GM23338 (cell line): ENCODE results near the gene ZNF217.

Experiments
- CREB1 ChIP-seq: fragments of 250-450 bp; sonication (Bioruptor Pico); IDR thresholded peaks from 2 replicates; pipeline ENCODE4 v1.5.0; 2020; ENCODE audit warnings: low read depth, mild to moderate bottlenecking, moderate library complexity
- EZH2 ChIP-seq: fragments of 200-600 bp; sonication (generic); IDR thresholded peaks from one replicate; pipeline ENCODE4 v1.8.0; 2017; ENCODE audit warnings: antibody characterized with exemption, mild to moderate bottlenecking, low read depth; ENCODE audit not compliant: unreplicated experiment
- EZH2phosphoT487 ChIP-seq: fragments of 200-600 bp; sonication (generic); IDR thresholded peaks from one replicate; pipeline ENCODE4 v1.8.1; 2018; ENCODE audit warnings: antibody characterized with exemption; ENCODE audit not compliant: unreplicated experiment
- JUNB ChIP-seq: IDR thresholded peaks from one replicate; pipeline ENCODE4 v1.6.1; 2016; ENCODE audit warnings: antibody characterized with exemption; ENCODE audit not compliant: unreplicated experiment
- POLR2AphosphoS5 ChIP-seq: IDR thresholded peaks from 2 replicates; pipeline ENCODE4 v1.6.1; 2016; ENCODE audit warnings: antibody characterized with exemption, low read depth
- ZNF114 ChIP-seq: fragments of 250-450 bp; sonication (Bioruptor Pico); IDR thresholded peaks from 2 replicates; pipeline ENCODE4 v1.5.0; 2020; ENCODE audit warnings: mild to moderate bottlenecking, moderate library complexity
- ZNF331 ChIP-seq: fragments of 250-450 bp; sonication (Bioruptor Pico); IDR thresholded peaks from 2 replicates; pipeline ENCODE4 v1.5.0; 2020; ENCODE audit warnings: low read depth, mild to moderate bottlenecking, moderate library complexity
- TF ChIP-seq, protein P1 (sequence below), 2 experiments: fragments of 200-600 bp in 1 of 2; sonication (generic) in 1 of 2; conservative IDR thresholded peaks; 2 replicates each; pipeline versions ENCODE4 v1.5.1 to v1.6.1; 2016 to 2017; ENCODE audit warnings: antibody characterized with exemption in 2 of 2, low read depth in 2 of 2, mild to moderate bottlenecking in 2 of 2, moderate library complexity in 1 of 2
- TF ChIP-seq, protein P2 (sequence below): IDR thresholded peaks from one replicate; pipeline ENCODE4 v1.6.1; 2018; ENCODE audit warnings: antibody characterized with exemption; ENCODE audit not compliant: unreplicated experiment
- TF ChIP-seq, protein P3 (sequence below): IDR thresholded peaks from 2 replicates; pipeline ENCODE4 v1.6.1; 2016; ENCODE audit warnings: antibody characterized with exemption

DNA sequence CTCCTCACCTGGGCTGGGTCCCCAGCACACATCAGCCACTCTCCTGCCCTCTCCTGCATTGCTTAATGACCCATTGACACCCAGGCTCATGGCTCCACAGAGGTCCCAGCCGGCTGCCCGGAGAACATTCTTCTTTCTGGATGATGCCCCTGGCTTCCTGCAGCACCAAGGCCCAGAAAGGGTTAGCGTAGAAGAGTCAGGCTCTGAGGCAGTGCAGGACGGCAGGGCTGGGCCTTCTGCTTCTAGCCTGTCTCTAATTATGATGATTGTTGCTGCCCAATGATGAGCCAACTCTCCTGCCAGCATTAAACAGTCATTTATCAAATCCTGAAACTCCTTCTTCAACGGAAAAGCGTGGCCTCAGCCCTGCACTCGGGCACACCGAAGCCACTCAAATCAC is 66.4 kb downstream of the ZNF217 start:
- no peak for TF ChIP-seq CREB1 (CRISPR knock-in tag)
- no peak for TF ChIP-seq POLR2AphosphoS5
- TF ChIP-seq, protein P1, sequence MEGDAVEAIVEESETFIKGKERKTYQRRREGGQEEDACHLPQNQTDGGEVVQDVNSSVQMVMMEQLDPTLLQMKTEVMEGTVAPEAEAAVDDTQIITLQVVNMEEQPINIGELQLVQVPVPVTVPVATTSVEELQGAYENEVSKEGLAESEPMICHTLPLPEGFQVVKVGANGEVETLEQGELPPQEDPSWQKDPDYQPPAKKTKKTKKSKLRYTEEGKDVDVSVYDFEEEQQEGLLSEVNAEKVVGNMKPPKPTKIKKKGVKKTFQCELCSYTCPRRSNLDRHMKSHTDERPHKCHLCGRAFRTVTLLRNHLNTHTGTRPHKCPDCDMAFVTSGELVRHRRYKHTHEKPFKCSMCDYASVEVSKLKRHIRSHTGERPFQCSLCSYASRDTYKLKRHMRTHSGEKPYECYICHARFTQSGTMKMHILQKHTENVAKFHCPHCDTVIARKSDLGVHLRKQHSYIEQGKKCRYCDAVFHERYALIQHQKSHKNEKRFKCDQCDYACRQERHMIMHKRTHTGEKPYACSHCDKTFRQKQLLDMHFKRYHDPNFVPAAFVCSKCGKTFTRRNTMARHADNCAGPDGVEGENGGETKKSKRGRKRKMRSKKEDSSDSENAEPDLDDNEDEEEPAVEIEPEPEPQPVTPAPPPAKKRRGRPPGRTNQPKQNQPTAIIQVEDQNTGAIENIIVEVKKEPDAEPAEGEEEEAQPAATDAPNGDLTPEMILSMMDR (conservative IDR thresholded peaks at IDR 0.05; ENCODE audit: low read depth in 2 of 2): no peak
- no peak for TF ChIP-seq JUNB
- TF ChIP-seq EZH2: no peak
- TF ChIP-seq, protein P2, sequence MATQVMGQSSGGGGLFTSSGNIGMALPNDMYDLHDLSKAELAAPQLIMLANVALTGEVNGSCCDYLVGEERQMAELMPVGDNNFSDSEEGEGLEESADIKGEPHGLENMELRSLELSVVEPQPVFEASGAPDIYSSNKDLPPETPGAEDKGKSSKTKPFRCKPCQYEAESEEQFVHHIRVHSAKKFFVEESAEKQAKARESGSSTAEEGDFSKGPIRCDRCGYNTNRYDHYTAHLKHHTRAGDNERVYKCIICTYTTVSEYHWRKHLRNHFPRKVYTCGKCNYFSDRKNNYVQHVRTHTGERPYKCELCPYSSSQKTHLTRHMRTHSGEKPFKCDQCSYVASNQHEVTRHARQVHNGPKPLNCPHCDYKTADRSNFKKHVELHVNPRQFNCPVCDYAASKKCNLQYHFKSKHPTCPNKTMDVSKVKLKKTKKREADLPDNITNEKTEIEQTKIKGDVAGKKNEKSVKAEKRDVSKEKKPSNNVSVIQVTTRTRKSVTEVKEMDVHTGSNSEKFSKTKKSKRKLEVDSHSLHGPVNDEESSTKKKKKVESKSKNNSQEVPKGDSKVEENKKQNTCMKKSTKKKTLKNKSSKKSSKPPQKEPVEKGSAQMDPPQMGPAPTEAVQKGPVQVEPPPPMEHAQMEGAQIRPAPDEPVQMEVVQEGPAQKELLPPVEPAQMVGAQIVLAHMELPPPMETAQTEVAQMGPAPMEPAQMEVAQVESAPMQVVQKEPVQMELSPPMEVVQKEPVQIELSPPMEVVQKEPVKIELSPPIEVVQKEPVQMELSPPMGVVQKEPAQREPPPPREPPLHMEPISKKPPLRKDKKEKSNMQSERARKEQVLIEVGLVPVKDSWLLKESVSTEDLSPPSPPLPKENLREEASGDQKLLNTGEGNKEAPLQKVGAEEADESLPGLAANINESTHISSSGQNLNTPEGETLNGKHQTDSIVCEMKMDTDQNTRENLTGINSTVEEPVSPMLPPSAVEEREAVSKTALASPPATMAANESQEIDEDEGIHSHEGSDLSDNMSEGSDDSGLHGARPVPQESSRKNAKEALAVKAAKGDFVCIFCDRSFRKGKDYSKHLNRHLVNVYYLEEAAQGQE: no peak
- no peak for TF ChIP-seq EZH2phosphoT487
- TF ChIP-seq, protein P3, sequence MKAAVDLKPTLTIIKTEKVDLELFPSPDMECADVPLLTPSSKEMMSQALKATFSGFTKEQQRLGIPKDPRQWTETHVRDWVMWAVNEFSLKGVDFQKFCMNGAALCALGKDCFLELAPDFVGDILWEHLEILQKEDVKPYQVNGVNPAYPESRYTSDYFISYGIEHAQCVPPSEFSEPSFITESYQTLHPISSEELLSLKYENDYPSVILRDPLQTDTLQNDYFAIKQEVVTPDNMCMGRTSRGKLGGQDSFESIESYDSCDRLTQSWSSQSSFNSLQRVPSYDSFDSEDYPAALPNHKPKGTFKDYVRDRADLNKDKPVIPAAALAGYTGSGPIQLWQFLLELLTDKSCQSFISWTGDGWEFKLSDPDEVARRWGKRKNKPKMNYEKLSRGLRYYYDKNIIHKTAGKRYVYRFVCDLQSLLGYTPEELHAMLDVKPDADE: no peak
- TF ChIP-seq ZNF114: no peak
- no peak for TF ChIP-seq ZNF331
